ENCODE results near the gene ANO9.

Gene ANO9

DNA sequence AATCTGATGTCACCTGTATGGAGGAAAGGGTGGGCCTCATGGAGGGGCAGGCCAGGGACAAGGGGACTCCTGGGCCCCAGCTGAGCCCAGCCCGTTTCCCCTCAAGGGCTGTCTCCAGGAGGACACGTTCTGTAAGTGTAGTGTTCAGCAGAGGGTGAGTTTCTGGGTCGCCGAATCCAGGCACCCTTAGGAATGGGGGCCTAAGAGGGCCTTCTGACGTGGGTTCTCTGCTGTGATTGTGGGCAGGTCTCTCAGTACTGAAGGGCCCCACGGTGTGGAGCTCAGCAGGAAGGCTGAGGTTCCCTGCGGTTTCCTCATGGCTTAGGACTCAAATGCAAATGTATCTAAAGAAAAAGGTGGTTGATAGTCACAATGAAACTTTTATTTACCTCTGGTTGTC lies 14.7 kb upstream of the ANO9 start:
- TF ChIP-seq, protein P1, sequence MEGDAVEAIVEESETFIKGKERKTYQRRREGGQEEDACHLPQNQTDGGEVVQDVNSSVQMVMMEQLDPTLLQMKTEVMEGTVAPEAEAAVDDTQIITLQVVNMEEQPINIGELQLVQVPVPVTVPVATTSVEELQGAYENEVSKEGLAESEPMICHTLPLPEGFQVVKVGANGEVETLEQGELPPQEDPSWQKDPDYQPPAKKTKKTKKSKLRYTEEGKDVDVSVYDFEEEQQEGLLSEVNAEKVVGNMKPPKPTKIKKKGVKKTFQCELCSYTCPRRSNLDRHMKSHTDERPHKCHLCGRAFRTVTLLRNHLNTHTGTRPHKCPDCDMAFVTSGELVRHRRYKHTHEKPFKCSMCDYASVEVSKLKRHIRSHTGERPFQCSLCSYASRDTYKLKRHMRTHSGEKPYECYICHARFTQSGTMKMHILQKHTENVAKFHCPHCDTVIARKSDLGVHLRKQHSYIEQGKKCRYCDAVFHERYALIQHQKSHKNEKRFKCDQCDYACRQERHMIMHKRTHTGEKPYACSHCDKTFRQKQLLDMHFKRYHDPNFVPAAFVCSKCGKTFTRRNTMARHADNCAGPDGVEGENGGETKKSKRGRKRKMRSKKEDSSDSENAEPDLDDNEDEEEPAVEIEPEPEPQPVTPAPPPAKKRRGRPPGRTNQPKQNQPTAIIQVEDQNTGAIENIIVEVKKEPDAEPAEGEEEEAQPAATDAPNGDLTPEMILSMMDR (IDR thresholded peaks at IDR 0.05; ENCODE audit: insufficient read depth, low read depth, low read length, missing control alignments): no peak
- H3K4me3 ChIP-seq (ENCODE audit: low read length): no peak overlapping the region
- DNase-seq (ENCODE audit: low read depth): no peak

DNA sequence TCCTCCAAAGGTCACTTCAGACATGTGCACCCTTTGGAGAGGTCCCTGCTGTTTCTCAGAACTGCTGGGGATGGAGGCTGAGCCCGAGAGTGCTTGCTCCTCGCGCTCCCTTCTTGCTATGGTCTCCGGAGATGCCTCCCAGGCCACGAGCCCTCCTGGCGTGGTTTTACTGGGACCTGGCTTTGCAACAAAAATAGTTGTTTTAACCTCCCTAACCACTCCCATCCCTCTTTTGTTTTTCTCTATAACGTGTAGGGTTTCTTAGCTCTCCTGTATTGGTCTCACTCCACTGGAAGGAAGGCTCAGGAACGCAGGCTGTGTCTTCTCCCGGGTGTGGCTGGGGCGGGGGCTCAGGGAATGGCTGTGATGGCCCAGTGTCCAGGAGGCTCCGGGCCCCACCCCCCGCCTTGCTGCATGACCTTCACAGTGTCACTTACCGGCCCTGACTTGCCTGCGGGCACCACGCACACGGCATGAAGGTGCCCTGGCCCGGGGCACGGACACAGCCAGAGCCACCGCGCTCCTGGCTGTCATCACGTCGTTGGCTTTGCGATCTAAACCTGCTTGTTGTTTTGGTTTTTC lies 13.8 kb upstream of the ANO9 start:
- DNase-seq (ENCODE audit: low read depth): no peak
- TF ChIP-seq, protein P1 (IDR thresholded peaks at IDR 0.05; ENCODE audit: insufficient read depth, low read depth, low read length, missing control alignments): no peak
- no peak overlapping the region for H3K4me3 ChIP-seq (ENCODE audit: low read length)

DNA sequence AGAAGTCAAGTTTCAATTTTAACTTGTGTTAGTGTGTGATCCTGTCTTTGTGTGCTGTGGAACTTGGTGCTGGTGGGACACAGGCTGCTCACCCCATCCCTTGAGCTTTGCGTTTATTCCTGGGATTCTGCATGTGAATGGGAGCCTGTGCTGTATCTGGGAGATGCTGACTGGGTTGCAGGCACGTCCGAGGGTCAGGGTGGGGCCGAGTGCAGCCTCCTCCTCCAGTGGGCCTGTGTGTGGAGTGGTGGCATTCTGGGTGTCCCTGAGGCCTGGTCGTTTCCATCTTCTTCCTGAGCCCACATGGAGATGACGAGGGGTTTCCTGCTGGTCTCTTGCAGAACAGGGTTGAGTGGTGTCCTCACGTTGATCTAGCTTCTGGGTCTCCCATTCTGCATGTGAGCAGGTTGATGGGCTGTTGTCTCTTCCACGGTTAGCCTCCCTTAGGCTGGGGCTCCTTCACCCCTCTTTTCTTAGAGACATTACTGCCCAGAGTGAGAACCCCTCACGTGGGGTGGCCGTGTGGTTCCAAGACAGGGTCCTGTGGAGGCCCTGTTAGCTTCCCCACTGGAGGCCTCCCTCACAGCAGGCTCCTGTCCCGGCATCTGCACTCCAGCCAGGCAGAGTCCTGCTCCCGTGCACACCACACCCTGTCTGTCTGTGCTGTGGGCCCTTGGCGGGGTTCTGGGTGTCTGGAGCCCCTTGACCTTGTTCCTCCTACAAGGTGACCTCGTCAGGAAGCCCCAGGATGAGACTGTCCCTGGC lies 13.2 kb upstream of the ANO9 start:
- TF ChIP-seq, protein P1 (IDR thresholded peaks at IDR 0.05; ENCODE audit: insufficient read depth, low read depth, low read length, missing control alignments): no peak
- DNase-seq (ENCODE audit: low read depth): no peak
- H3K4me3 ChIP-seq (ENCODE audit: low read length): no peak overlapping the region

DNA sequence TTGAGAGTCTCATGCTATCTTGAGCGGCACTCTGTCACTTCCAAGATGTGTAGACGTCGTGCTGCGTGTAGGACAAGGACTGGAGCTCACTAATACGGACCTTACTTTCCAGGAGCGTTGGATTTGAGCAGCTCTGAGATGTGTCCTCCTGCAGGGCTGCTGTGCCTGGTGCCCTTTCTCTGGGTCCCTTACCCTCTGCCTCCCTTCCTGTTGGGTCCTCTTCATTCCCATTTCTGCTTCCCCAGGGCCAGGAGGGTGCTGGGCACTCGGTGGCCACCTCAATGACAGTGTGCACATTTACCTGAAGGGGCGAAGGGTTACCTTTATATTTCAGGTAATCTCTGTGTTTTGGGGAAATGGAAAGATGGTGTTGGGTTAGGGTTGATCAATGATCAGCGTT lies 12.2 kb upstream of the ANO9 start:
- TF ChIP-seq, protein P1 (IDR thresholded peaks at IDR 0.05; ENCODE audit: insufficient read depth, low read depth, low read length, missing control alignments): no peak
- H3K4me3 ChIP-seq (ENCODE audit: low read length): no peak overlapping the region
- DNase-seq (ENCODE audit: low read depth): no peak

DNA sequence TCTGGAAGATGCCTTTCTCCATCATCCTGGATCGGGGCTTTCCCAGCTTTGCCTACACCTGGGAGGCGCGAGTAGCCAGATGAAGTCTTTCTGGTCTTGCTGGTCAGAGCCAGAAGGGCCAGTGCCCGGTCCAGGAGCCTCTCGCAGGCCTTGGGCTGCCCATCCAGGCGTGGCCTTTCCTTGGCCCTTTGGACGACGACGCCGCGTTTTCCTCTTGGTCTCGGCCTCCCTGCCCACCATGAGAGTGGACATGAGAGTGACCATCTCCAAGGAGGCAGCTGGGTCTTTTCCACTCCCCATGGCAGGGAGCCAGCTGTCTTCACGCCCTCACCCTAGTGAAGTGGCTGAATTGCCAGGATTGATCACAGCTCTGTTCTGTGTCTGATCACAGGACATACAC lies 11.8 kb upstream of the ANO9 start:
- no peak for DNase-seq (ENCODE audit: low read depth)
- no peak overlapping the region for H3K4me3 ChIP-seq (ENCODE audit: low read length)
- TF ChIP-seq, protein P1 (IDR thresholded peaks at IDR 0.05; ENCODE audit: insufficient read depth, low read depth, low read length, missing control alignments): no peak

- H3K4me3 ChIP-seq (ENCODE audit: low read length): no peak overlapping the region
- no peak for DNase-seq (ENCODE audit: low read depth)
- TF ChIP-seq, protein P1 (IDR thresholded peaks at IDR 0.05; ENCODE audit: insufficient read depth, low read depth, low read length, missing control alignments): no peak
Observed at GRCh38 chr11:452916-453527, 11.2 kb upstream of the ANO9 start.
